HG02885 (cell line): Measurements from ENCODE around the gene LRP1B.
A peak's percentile ranks its signal among the peaks of the same experiment; 100 is the strongest.

Experiments
- ATAC-seq: cut with Tn5 transposase; IDR thresholded peaks from one replicate; pipeline ENCODE4 v1.9.1; 2021; ENCODE audit warnings: mild to moderate bottlenecking; ENCODE audit not compliant: unreplicated experiment, poor library complexity

LRP1B gene

GRCh38 chr2:140892436-140892835 lies 1238.4 kb downstream of the LRP1B start:
- no peak for ATAC-seq

- peak; percentile 74 for ATAC-seq
Observed at GRCh38 chr2:140891614-140892212, 1239.1 kb downstream of the LRP1B start.

GRCh38 chr2:140882671-140883620 lies 1247.9 kb downstream of the LRP1B start:
- ATAC-seq, result no peak

- ATAC-seq, result no peak
Observed at GRCh38 chr2:140880573-140880972, 1250.2 kb downstream of the LRP1B start.

GRCh38 chr2:140876015-140876414 lies 1254.8 kb downstream of the LRP1B start:
- no peak for ATAC-seq

- no peak for ATAC-seq
Observed at GRCh38 chr2:140873915-140874531, 1256.8 kb downstream of the LRP1B start.

- no peak for ATAC-seq
Observed at GRCh38 chr2:140869925-140870324, 1260.9 kb downstream of the LRP1B start.

- ATAC-seq, result no peak
Observed at GRCh38 chr2:140869107-140869506, 1261.7 kb downstream of the LRP1B start.

GRCh38 chr2:140865837-140866236 lies 1265.0 kb downstream of the LRP1B start:
- ATAC-seq, result no peak

- ATAC-seq, result peak; percentile 80
Observed at GRCh38 chr2:140863713-140864112, 1267.1 kb downstream of the LRP1B start.

GRCh38 chr2:140862181-140862580 lies 1268.6 kb downstream of the LRP1B start:
- ATAC-seq, result no peak

- ATAC-seq, result no peak
Observed at GRCh38 chr2:140861666-140862065, 1269.2 kb downstream of the LRP1B start.

- ATAC-seq, result no peak
Observed at GRCh38 chr2:140855471-140855870, 1275.3 kb downstream of the LRP1B start.

- ATAC-seq, result no peak
Observed at GRCh38 chr2:140851258-140851981, 1279.4 kb downstream of the LRP1B start.

GRCh38 chr2:140843186-140843585 lies 1287.6 kb downstream of the LRP1B start:
- ATAC-seq, result no peak

GRCh38 chr2:140842110-140842509 lies 1288.7 kb downstream of the LRP1B start:
- no peak for ATAC-seq

- ATAC-seq, result no peak
Observed at GRCh38 chr2:140841141-140841540, 1289.7 kb downstream of the LRP1B start.

- ATAC-seq, result no peak
Observed at GRCh38 chr2:140836826-140837225, 1294.0 kb downstream of the LRP1B start.

- ATAC-seq, result no peak
Observed at GRCh38 chr2:140835079-140835478, 1295.7 kb downstream of the LRP1B start.

- no peak for ATAC-seq
Observed at GRCh38 chr2:140814141-140814540, 1316.7 kb downstream of the LRP1B start.

- peak; percentile 85 for ATAC-seq
Observed at GRCh38 chr2:140808820-140809219, 1322.0 kb downstream of the LRP1B start.
